HG03354 (cell line): ENCODE measurements around the gene STEEP1.
"Not testable (repeated sequence)": the region's sequence is repeated elsewhere in the genome, so short reads cannot be mapped to it uniquely, and the experiment has no call there.

Experiments
- ATAC-seq: cut with Tn5 transposase; IDR thresholded peaks from one replicate; pipeline ENCODE4 v1.9.1; 2021; ENCODE audit warnings: mild to moderate bottlenecking; ENCODE audit not compliant: unreplicated experiment, poor library complexity, severe bottlenecking

Gene STEEP1

DNA sequence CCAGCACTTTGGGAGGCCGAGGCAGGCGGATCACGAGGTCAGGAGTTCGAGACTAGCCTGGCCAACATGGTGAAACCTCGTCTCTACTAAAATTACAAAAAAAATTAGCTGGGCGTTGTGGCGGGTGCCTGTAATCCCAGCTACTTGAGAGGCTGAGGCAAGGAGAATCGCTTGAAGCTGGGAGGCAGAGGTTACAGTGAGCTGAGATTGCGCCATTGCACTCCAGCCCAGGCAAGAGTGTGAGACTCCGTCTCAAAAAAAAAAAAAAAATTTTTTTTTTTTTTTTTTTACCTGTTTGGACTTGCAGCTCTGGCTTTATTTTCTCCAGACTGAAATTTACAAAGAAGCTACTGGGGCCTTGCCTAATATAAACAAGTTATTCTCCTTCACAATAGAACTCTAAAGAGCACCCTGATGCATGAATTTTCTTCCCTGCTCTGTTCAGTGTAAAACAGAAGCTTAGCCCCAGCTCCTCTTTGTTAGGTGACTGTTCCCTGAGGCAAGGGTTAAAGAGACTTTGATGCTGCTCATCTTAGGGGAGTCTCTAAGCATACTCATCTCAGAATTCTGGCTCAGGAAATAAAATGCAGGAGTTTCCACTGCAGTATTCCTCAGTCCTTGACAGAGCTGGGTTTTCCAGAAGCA is 71.2 kb downstream of the STEEP1 start:
- not testable (repeated sequence) for ATAC-seq

DNA sequence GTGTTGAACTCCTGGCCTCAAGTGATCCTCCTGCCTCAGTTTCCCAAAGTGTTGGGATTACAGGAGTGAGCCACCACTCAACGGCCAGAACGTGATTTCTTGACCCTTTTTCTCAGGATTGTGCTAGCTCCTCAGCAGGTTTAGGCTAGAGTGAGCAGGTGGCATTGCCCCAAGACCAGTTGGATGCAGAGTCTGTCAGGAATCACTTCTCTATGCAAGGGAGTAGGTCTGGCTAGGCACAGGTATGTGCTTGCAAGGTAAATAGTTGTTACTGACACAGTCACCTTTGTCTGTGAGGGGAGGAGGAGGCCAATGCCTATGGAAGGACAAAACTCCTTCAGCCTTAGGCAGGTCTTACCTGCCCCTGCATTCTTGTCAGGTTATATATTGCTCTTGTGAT is 72.7 kb downstream of the STEEP1 start:
- no peak for ATAC-seq

DNA sequence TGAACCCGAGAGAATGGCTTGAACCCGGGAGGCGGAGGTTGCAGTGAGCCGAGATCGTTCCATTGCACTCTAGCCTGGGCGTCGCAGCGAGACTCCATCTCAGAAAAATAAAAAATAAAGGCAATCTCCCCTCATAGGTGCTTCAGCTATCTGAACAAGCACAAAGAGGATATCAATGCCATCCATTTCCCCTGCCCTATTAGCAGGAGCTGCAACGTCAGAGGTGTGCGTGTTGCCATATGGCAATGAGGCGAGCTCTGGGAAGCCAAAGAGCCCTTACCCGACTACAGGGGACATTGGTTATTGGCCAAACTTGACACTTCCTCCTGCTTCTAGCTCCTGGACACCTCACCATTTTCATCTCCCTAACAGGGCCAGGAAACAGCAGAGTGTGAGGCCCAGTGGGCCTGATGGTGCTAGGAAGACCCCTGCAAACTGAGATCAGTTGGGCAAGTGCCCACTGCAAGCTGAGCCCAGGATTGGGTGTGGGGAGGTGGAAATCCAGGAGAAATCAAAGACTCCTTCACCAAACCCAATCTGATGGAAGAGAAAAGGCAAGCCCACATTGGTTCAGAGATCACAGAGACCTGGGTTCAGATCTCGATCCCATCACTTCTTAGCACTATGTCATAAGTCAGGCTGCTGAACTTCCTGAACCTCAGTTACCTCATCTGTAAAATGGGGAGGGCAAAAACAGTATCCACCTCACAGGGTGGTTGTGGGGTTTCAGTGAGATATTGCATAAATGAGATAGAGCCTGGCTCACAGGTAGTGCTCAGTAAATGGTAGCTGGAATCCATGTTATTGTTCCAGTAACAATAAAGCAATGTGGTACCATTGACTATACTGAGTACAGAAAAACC is 75.8 kb downstream of the STEEP1 start:
- no peak for ATAC-seq

DNA sequence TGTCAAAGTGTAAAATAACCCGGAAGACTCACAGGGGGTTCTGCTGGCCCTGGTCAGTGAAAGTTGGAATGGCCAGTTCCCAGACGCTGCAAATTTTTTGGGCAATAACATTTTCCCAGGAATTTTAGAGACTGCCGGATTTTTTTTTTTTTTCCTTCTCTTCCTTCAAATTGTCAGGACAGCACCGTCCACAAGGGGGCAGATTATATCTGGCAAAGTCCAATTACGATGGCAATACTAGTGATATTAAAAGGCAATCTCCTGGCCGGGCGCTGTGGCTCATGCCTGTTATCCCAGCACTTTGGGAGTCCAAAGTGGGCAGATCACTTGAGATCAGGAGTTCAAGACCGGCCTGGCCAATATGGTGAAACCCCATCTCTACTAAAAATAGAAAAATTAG is 76.5 kb downstream of the STEEP1 start:
- no peak for ATAC-seq
